Activated CD8-positive, alpha-beta T cell treated with anti-CD3 and anti-CD28 coated beads for 36 hours (primary cell): ENCODE measurements around the gene ZNF709. TPM values are rescaled to one million over a fixed set of nuclear protein-coding genes. Genes with fewer than 3 reads are reported as not detected.

Experiments
- ATAC-seq: fragments of 200-7000 bp; cut with Tn5 transposase; one replicate; pipeline ENCODE4 v1.10.0; 2021; ENCODE audit warnings: mild to moderate bottlenecking, moderate library complexity
- CTCF ChIA-PET: fragments of 350-600 bp; sonication (Branson Sonifier 250); formaldehyde crosslinking; loops from one replicate; lab custom pipeline; 2021; ENCODE audit warnings: antibody characterized with exemption; lab: Charles Lee
- POLR2A ChIA-PET: fragments of 350-600 bp; sonication (Branson Sonifier 250); formaldehyde crosslinking; loops from one replicate; lab custom pipeline; 2021; ENCODE audit warnings: antibody characterized with exemption; lab: Charles Lee
- DNase-seq: peaks from one replicate; pipeline ENCODE4 v3.0.0-alpha.2; 2020
- H3K27ac Mint-ChIP-seq: one replicate; pipeline ENCODE4 v1.8.0; 2021; ENCODE audit warnings: mild to moderate bottlenecking, mixed read lengths
- H3K27me3 Mint-ChIP-seq: one replicate; pipeline ENCODE4 v1.8.0; 2021; ENCODE audit warnings: mixed read lengths
- H3K36me3 Mint-ChIP-seq: one replicate; pipeline ENCODE4 v1.8.0; 2021; ENCODE audit warnings: low read depth, mixed read lengths
- H3K4me1 Mint-ChIP-seq: one replicate; pipeline ENCODE4 v1.8.0; 2021; ENCODE audit warnings: low read depth, mixed read lengths
- H3K4me3 Mint-ChIP-seq: one replicate; pipeline ENCODE4 v1.8.0; 2021; ENCODE audit warnings: mild to moderate bottlenecking, moderate library complexity, mixed read lengths
- H3K9me3 Mint-ChIP-seq: one replicate; pipeline ENCODE4 v1.8.0; 2021; ENCODE audit warnings: mixed read lengths
- intact Hi-C: fragments of 100-400 bp; cut with micrococcal nuclease; formaldehyde crosslinking; loops from one replicate; pipeline ENCODE4 v1.10.0; 2022
- total RNA-seq, 2 experiments: library from RNA; stranded (reverse); gene quantifications; one replicate each; pipeline ENCODE4 v1.2.3, GENCODE V29; 2021
- TF ChIP-seq, protein P1 (sequence below): fragments of 200-600 bp; IDR thresholded peaks from one replicate; pipeline ENCODE4 v1.8.0; 2022; ENCODE audit warnings: antibody characterized with exemption, mild to moderate bottlenecking

The ZNF709 gene
- total RNA-seq, 2 experiments from 2014 or later: 1.5 to 1.6 TPM

DNA sequence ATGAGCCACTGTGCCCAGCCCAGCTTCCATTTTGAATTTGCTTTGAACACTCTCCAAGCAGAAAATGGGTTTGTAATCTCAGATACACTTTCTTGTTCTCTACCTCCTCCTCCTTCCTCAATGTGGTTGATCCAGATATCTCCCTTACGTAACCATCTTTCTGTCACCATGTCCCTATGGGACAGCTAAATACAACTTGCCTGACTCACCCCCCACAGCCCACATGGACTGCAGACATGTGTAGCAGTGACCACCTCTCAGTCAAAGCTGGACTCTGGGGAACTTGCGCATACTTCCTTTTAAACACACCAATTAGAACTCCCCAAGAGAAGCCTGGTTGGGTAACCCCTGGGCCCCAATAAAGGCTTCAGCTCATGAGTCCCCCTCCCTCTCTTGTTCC lies 72.7 kb downstream of the ZNF709 start:
- TF ChIP-seq, protein P1, sequence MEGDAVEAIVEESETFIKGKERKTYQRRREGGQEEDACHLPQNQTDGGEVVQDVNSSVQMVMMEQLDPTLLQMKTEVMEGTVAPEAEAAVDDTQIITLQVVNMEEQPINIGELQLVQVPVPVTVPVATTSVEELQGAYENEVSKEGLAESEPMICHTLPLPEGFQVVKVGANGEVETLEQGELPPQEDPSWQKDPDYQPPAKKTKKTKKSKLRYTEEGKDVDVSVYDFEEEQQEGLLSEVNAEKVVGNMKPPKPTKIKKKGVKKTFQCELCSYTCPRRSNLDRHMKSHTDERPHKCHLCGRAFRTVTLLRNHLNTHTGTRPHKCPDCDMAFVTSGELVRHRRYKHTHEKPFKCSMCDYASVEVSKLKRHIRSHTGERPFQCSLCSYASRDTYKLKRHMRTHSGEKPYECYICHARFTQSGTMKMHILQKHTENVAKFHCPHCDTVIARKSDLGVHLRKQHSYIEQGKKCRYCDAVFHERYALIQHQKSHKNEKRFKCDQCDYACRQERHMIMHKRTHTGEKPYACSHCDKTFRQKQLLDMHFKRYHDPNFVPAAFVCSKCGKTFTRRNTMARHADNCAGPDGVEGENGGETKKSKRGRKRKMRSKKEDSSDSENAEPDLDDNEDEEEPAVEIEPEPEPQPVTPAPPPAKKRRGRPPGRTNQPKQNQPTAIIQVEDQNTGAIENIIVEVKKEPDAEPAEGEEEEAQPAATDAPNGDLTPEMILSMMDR: no peak
- no peaks in the 10 kb centered on the region for H3K27me3 Mint-ChIP-seq
- POLR2A ChIA-PET: no interaction called here
- H3K4me1 Mint-ChIP-seq: no peaks in the 10 kb centered on the region
- no peak for ATAC-seq
- H3K4me3 Mint-ChIP-seq: no peak overlapping the region
- CTCF ChIA-PET: no interaction called here
- H3K36me3 Mint-ChIP-seq: peaks cover 3% of the 10 kb centered on the region
- DNase-seq: no peak
- H3K27ac Mint-ChIP-seq: no peak overlapping the region
- intact Hi-C loops: no loop called here
- H3K9me3 Mint-ChIP-seq: peaks cover 5% of the 10 kb centered on the region

Other genes with a start within 250 kb of the ZNF709 start
- 1 to 10 TPM; 6.1 to 7.1 TPM for gene ZNF44, start 189.9 kb downstream of the ZNF709 start, total RNA-seq
- 1 to 10 TPM; 6.0 to 7.1 TPM for gene ZNF563, start 151.2 kb downstream of the ZNF709 start, total RNA-seq
- gene ZNF442, start 119.1 kb downstream of the ZNF709 start, total RNA-seq: 1 to 10 TPM; 1.5 to 1.8 TPM
- 1 to 10 TPM; 2.4 to 3.2 TPM for gene ZNF799, start 83.5 kb downstream of the ZNF709 start, total RNA-seq
- 1 to 10 TPM; 3.1 to 3.2 TPM for gene ZNF443, start 43.8 kb downstream of the ZNF709 start, total RNA-seq
- 1 to 10 TPM; 6.2 to 7.4 TPM for gene ZNF564, start 66.7 kb upstream of the ZNF709 start, total RNA-seq
- 1 to 10 TPM; 6.8 to 9.3 TPM for gene ZNF490, start 126.0 kb upstream of the ZNF709 start, total RNA-seq
- 10 to 100 TPM; 15.1 to 16.7 TPM for gene ZNF791, start 126.1 kb upstream of the ZNF709 start, total RNA-seq
- gene MAN2B1, start 181.9 kb upstream of the ZNF709 start, total RNA-seq: 100 to 1,000 TPM; 127 to 135 TPM
- gene WDR83, start 182.0 kb upstream of the ZNF709 start, total RNA-seq: 10 to 100 TPM; 17.5 to 23.2 TPM
- gene DHPS, start 197.1 kb upstream of the ZNF709 start, total RNA-seq: 100 to 1,000 TPM; 113 TPM
- gene GNG14, start 203.2 kb upstream of the ZNF709 start, total RNA-seq: not detected
- gene FBXW9, start 211.8 kb upstream of the ZNF709 start, total RNA-seq: 10 to 100 TPM in 1 of 2 experiments, 1 to 10 TPM in 1; 9.9 to 10.8 TPM
- gene TNPO2, start 239.1 kb upstream of the ZNF709 start, total RNA-seq: 10 to 100 TPM; 90.7 to 94.5 TPM
- gene TRIR, start 249.9 kb upstream of the ZNF709 start, total RNA-seq: 100 to 1,000 TPM; 154 to 169 TPM